HG02885 (cell line): ENCODE data around the gene DAW1.
"Not testable (repeated sequence)": the region's sequence is repeated elsewhere in the genome, so short reads cannot be mapped to it uniquely, and the experiment has no call there.

ENCODE experiments used
- ATAC-seq: cut with Tn5 transposase; IDR thresholded peaks from one replicate; pipeline ENCODE4 v1.9.1; 2021; ENCODE audit warnings: mild to moderate bottlenecking; ENCODE audit not compliant: unreplicated experiment, poor library complexity

DAW1 gene

DNA sequence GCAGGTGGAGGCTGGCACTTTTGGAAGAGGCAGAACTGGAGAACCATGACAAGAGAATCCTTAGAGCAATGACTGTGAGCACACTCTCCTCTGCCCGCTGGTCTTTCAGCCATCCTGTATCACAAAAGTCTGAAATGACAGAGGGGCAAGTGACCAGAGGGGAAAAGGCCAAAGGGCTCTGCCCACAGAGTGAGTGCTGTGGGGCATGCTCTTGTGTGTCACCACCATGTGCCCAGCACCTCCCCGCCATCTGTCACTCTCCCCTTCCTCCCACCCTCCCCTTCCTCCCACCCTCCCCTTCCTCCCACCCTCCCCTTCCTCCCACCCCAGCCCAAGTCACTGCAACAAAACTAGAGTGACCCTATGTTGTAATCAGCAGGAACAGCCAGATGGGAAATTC is 31.9 kb downstream of the DAW1 start:
- ATAC-seq = no peak

DNA sequence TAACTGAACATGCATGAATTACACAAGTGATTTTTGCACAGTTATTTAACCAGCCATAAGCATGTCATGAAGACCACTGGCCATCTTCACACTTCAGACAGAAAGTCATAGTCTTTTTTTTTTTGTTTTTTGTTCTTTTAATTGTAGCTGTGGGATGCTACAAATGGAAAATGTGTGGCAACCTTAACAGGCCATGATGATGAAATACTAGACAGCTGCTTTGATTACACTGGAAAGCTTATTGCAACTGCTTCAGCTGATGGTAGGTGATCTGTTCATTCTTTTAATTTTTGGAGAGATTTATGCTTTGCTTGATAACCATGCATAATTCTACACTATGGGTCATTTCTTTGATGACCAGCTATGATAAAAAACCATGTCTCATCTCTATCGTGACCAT is 35.6 kb downstream of the DAW1 start:
- no peak for ATAC-seq

DNA sequence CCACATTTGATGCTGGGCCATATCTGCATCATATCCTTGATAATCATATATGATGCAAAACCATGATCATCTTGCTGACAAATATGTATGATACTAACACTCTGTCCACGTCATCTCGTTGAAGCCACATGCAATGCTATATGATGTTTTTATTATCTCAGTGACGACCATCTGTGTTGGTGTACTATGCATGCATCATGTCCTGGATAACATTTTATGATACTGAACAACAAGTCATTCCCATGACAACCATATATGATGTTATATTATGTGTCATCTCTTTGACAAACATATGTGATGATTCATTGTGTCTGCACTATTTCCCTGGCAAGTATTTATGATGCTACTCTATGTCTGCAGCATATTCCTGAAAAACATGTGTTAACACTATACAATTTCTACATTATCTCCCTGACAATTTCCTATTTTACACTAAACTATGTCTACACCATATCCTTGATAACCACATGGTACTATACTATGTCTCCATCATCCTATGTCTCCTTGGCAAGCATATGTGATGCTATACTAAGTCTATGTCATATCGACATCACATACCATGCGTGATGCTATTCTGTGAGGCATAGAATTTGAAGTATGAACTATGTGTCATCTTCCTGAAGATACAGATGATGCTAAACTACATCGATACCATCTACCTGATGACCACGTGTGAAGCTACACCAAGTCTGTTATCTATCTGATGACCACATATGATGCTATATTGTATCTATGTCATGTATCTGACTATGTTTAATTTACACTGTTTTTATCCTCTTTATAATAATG is 37.0 kb downstream of the DAW1 start:
- ATAC-seq = no peak

DNA sequence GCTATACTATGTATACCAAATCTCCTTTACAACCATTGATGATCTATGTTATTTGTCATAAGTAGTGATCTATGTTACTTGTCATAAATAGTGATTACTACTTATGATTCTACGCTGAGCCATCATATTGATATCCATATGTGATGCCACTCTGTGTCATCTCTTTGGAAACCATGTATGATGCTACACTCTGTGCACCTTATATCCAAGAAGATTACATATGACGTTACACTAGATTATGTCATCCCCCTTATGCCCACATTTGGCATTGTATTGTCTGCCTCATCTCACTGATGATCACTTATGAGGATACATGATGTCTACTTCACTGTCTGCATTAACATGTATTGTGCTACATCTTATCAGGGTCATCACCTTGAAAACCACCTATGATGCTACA is 42.9 kb downstream of the DAW1 start:
- ATAC-seq = no peak

DNA sequence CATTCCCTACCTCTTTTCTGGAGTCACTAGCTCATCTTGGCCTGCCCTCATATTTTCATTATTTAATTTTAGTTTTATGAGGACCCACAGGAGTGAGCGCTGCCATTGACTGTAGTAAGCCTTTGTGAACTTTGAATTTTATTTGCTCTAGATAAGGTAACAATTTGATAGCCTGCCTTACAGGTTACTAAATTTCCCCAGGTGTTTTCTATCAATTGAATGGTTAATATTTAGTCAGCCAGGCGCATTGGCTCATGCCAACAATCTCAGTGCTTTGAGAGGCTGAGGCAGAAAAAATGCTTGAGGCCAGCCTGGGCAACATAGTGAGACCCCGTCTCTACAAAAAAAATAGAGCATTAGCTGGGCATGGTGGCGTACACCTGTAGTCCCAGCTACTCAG is 50.2 kb downstream of the DAW1 start:
- ATAC-seq = no peak

DNA sequence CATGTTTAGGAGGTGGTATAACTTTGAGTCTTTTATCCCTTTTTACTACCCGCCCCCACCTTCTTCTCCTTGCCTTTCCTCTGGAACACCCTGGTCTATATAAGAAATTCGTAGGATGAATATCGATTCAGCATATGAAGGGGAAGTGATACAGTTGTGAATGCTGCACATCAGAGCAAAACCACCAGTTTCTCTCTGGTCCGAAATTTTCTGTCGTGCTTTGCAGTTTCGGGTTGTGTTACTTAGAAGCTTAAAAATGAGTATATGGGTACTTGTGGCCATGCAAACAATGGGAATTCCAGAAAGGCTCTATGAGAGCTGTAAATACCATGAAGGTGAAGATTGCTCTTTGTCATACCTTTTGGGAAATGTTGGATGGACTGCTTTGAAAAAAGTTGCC is 60.6 kb downstream of the DAW1 start:
- ATAC-seq = no peak

DNA sequence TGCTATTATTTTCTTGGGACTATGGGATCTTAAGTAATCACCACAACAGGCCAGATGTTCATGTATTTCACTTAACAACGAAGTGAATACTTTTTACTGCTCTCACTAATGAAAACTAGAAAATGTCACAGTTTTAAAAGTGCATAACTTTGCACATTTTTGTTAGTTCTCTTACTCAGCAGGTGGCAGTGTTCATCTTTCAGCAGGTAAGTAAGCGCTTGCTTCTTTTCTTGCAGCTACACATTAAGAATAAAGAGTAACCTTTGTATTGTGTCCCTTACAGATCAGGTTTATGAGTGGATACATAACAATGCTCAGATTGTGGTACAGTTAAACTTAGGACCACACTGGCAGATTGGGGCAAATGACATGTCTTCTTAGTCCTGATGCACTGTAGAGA is 61.0 kb downstream of the DAW1 start:
- no peak for ATAC-seq

DNA sequence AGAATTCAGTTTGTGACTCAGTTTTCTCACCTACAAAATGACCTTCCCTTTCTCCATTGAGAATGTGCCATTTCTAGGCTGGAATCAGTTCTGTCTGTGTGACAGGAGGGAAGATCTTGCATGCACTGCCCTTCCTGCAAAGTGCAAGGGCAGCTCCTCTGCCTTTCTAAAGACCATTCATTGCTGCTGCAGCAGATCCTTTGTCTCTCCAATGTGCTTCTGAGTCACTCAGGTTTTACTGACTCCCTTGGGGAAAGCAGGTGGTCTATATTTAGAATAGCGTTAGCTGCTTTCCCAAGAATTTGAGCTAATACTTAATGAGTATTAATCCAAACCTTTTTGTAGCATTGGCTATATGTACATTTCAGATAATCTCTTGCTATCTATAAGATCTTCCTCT is 62.5 kb downstream of the DAW1 start:
- no peak for ATAC-seq

DNA sequence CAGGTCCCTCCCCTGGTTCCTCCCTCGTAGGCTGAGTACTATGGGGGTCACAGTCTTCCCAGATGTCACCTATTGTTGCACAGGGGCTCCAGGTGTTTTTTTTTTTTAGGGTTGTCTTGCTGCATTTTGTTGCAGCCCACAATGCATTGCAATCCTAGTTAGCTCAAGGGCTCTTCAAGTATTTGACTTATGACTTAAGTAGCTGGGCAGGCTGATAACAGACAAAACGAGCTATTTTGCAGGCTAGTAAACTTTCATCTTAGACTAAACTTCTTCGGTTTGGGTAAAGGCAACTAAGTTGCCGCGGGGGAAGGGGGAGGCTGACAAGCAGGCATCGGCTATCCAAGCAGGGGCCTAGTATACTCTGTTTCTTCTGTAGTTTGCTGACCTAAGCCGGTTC is 64.8 kb downstream of the DAW1 start:
- ATAC-seq = not testable (repeated sequence)

DNA sequence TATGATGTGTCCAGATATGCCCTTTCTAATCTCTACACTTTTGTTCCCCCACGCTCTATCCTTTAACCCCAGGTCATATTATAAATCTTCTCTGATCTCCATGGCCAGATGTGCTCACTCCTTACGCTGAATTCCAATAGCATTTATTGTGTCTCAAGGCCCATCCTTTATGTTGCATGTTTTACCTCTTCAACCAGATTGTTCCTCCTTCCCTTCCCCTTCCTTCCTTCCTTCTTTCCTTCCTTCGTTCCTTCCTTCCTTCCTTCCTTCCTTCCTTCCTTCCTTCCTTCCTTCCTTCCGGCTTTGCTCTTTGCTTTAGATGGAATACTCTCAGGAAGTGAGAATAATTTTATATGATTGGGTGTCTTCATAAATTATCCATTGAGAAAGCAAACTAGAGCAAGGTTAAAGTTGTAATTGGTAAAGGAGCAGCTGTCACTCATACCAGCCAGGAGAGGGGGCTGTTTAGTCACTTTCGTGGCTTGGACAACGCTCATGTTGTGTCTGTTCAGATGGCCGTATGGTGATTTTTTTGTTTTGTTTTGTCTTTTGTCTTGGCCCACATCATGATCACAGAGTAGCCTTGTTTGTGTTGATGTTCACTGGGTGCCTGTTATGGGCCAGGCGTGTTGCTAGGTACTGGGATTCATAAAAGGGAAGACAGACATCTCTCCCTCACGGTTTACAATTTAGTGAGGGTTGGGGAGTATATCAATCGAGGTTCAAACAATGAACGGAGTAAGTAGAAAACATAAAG is 68.0 kb downstream of the DAW1 start:
- no peak for ATAC-seq

DNA sequence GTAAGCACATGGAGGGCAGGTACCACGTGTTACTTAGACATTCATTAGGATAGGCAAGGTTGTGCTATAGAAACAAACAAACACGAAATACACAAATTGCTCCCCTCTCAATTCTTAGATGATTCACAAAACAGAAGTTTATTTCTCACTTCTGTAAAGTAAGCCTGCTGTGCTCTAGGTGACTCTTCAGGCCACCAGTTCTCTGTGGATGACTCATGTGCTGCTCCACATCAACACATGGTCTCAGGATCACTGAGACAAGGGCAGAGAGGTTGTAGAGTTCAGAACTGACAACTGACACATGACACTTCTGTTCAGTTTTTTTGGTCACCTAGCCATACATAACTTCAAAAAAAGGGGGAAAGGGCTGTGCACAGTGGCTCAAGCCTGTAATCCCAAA is 70.6 kb downstream of the DAW1 start:
- ATAC-seq = peak; percentile 66

DNA sequence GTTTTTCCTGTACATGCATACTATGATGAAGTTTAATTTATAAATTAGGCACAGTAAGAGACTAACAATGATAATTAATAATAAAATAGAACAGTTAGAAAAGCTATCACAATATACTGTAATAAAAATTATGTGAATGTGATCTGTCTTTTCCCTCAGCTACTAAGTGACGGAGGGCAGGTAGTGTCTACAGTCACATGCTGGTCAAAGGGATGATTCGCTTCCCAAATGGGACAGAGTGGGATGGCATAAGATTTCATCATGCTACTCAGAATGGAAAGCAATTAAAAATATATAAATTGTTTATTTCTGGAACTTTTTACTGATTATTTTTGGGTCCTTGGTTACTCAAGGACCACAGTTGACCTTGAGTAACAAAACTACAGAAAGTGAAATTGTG is 71.5 kb downstream of the DAW1 start:
- ATAC-seq = no peak

DNA sequence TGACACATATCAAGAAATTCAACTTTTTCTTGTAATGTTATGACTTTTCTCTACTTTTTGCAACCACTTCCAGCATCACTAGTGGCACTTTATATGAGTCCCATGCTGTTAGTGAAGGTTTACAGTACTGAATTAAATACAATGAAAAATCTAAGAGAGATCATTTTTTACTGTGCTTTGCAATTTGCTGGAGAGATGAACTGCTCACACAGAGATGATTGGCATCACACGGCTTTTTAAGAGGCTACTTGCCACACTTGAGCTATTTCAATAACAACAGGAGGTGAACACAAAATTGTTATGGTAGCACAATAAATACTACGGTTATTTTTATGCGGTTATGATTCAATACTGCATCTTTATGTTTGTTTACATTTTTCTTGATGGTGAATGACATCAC is 88.9 kb downstream of the DAW1 start:
- no peak for ATAC-seq

DNA sequence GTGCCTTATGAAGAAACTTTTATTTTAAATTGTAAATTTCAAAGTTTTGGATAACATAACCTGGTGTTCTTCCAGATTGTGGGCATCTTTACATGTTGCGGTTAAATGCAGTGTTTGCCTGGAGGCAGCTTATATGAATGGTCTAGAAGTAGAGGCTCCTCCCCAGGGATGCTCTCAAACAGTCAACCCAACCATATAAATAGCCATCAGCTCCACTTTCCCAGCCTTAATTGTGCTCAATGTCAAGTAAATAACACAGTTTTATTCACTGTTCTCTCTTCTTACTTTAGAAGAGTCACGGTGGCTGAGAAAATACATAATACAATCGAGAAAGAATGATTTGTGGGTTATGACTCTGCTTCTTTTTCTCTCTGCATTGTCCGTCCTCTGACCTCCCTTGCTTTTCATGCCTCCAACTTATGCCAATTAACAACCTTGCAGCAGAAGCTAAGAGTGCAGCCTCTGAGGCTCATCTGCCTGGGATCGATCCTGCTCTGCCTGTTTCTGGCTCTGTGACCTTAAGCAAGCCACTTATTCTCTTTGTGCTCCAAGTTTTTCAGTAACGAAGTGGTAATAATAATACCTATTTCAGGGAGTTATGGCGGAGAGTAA is 100.3 kb downstream of the DAW1 start:
- no peak for ATAC-seq

DNA sequence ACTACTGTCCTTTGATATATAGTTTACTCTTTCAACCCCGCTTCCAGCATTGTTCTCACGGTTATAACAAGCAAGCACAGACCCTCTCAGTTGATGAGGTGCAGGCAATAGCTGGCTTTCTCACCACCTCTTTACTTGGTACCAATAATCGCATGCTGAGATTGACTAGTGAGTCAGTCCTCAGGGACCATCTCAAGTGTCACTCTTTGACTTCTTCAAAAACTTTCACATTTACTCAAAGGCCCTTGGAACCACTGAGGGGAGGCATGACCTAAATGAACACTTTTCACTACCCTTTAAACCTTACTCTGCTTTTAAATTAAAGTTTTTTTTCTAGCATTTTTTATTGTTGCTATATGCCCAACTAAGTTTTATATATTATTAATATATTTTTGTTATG is 101.8 kb downstream of the DAW1 start:
- no peak for ATAC-seq
